ENCODE data around the gene TDRD5.

Gene TDRD5

DNA sequence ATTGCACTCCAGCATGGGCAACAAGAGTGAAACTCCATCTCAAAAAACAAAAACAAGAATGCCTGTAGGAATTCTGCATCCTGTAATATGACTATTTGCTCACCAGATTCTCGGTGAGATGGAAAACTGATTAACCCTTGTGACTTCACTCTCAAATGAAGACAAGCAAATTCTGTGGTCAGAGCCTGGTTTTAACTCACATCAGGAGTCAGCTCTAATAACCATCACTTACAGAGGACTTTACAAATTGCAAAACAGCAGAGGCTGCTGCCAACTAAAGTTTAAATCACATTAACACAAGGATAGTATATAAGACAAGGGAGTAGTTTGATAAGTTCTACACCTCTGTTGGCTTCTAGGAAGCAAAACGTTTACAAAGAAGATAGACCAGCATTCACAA, 115.8 kb downstream of the TDRD5 start:
- in situ Hi-C loops (cut with MboI; ENCODE audit: low pct_unique_long_range_greater_than_20kb, low sequenced_read_pairs, unreplicated experiment), result loop anchor here (25.0 kb wide), 1 partner anchor 480 kb away; no protein-coding TSS in a partner anchor
- no peak for DNase-seq (ENCODE audit: low spot score)
- TF ChIP-seq CTCF (IDR thresholded peaks at IDR 0.05; ENCODE audit: extremely low read depth, insufficient read depth, missing control alignments), result no peak

DNA sequence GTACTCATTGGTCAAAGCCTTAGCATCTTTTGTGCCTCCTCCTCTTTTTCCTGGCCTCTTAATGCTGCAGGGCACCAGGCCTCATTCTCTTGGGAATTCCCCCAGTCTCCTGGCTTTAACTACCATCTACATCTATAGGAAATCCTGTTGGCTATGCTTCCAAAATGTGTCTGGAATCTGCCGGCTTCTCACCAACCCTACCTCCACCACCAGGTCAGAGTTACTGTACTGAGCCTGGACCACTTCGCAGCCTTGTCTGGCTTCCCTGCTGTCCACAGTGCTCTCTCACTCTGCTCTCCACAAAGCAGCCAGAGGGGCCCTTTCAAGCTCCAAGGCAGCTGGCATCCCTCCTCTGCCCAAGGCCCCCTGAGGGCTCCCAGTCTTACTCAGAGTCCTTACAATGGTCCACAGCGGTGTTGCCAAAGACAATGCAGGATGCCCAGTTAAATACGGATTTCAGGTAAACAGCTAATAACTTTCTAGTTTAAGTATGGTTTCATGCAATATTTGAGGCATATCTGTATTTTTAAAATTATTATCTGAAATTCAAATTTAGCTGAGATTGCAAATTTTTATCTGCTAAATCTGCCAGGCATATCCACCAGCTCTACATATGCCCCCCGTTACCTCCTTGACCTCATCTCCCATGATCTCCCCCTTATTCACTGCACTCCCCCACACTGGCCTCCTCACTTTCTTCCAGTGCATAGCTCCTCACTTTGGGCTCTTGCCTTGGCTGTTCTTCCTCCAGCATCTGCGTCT, 117.0 kb downstream of the TDRD5 start:
- TF ChIP-seq CTCF (IDR thresholded peaks at IDR 0.05; ENCODE audit: extremely low read depth, insufficient read depth, missing control alignments), result no peak
- in situ Hi-C loops (cut with MboI; ENCODE audit: low pct_unique_long_range_greater_than_20kb, low sequenced_read_pairs, unreplicated experiment), result loop anchor here (25.0 kb wide), 1 partner anchor 479 kb away; no protein-coding TSS in a partner anchor
- DNase-seq (ENCODE audit: low spot score), result no peak

- in situ Hi-C loops (cut with MboI; ENCODE audit: low pct_unique_long_range_greater_than_20kb, low sequenced_read_pairs, unreplicated experiment), result loop anchor here (10.0 to 25.0 kb wide), 2 partner anchors 95 to 477 kb away; no protein-coding TSS in a partner anchor
- no peak for TF ChIP-seq CTCF (IDR thresholded peaks at IDR 0.05; ENCODE audit: extremely low read depth, insufficient read depth, missing control alignments)
- peak; percentile 42 for DNase-seq (ENCODE audit: low spot score)
Observed at GRCh38 chr1:179709841-179710329, 118.3 kb downstream of the TDRD5 start.

DNA sequence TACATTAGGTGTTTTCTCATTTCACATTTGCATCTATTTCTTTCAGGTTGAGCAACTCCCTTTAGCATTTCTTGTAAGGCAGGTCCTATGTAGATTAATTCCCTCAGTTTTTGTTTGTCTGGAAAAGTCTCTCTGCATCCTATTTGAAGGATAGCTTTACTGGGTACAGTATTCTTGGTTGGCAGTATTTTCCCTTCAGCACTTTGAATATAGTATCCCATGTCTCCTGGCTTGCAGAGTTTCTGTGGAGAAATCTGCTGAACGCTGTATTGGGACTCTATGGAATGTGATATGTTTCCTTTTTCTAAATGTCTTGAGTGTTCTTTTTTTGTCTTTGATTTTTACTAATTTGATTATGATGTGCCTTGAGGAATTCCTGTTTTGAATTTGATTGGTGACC, 122.5 kb downstream of the TDRD5 start:
- no peak for TF ChIP-seq CTCF (IDR thresholded peaks at IDR 0.05; ENCODE audit: extremely low read depth, insufficient read depth, missing control alignments)
- no peak for DNase-seq (ENCODE audit: low spot score)
- in situ Hi-C loops (cut with MboI; ENCODE audit: low pct_unique_long_range_greater_than_20kb, low sequenced_read_pairs, unreplicated experiment), result loop anchor here (10.0 to 25.0 kb wide), 2 partner anchors 91 to 473 kb away; no protein-coding TSS in a partner anchor

GRCh38 chr1:179714623-179715022, 123.0 kb downstream of the TDRD5 start:
- TF ChIP-seq CTCF (IDR thresholded peaks at IDR 0.05; ENCODE audit: extremely low read depth, insufficient read depth, missing control alignments), result no peak
- DNase-seq (ENCODE audit: low spot score), result no peak
- in situ Hi-C loops (cut with MboI; ENCODE audit: low pct_unique_long_range_greater_than_20kb, low sequenced_read_pairs, unreplicated experiment), result loop anchor here (10.0 to 25.0 kb wide), 2 partner anchors 90 to 473 kb away; no protein-coding TSS in a partner anchor

DNA sequence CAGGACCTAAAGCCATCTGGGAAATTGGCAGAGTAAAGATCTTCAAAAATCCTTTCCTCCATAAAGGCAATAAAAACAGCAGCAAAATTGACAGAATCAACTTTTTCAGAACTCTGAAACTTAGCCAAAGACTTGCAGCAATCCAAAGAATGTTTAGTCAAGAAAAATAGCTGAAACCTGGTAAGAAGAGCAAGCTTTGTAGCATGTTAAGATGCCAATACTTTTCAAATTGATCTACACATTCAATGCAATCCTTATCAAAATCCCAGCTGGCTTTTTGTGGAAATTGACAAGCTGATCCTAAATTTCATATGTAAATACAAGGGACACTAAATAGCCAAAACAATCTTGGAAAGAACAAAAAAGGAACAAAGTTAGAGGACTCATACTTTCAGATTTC, 127.6 kb downstream of the TDRD5 start:
- TF ChIP-seq CTCF (IDR thresholded peaks at IDR 0.05; ENCODE audit: extremely low read depth, insufficient read depth, missing control alignments), result no peak
- in situ Hi-C loops (cut with MboI; ENCODE audit: low pct_unique_long_range_greater_than_20kb, low sequenced_read_pairs, unreplicated experiment), result loop anchor here (10.0 to 25.0 kb wide), 2 partner anchors 86 to 468 kb away; no protein-coding TSS in a partner anchor
- DNase-seq (ENCODE audit: low spot score), result no peak
